ENCODE data around the gene CIROP.

DNA sequence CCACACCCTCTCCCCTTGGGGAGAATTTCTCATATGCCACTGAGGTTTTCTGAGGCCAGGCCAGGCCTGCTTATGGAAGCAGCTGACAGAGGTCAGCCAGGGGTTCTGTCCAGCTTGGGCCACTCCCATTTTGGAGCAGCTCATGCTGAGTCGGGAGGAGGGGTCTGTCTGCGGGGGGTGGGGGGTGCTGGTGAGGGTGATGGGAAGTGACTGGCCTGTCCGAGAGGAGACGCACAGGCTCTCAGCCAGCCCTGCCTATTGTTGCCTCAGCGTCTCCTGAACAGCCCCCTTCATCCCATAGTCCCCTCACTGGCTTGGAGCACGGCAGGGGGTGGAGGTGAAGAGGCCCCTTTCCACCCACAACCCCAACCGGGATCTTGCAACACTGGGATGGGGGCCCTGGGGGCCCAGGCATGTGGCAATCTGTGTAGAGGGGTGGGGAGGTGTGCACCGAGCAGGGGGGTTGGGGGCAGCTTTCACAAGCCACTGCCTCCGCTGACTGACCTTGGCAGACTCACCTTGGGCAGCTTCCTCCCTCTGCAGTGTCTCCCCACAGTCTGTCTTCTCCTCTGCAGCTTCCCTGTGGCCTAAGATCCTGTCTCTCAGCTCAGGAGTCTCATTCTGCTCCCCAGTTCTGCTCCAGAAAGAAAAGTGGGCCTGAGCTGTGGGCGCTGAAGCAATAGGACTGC is 8.8 kb upstream of the CIROP start:
- TF ChIP-seq, protein P1, sequence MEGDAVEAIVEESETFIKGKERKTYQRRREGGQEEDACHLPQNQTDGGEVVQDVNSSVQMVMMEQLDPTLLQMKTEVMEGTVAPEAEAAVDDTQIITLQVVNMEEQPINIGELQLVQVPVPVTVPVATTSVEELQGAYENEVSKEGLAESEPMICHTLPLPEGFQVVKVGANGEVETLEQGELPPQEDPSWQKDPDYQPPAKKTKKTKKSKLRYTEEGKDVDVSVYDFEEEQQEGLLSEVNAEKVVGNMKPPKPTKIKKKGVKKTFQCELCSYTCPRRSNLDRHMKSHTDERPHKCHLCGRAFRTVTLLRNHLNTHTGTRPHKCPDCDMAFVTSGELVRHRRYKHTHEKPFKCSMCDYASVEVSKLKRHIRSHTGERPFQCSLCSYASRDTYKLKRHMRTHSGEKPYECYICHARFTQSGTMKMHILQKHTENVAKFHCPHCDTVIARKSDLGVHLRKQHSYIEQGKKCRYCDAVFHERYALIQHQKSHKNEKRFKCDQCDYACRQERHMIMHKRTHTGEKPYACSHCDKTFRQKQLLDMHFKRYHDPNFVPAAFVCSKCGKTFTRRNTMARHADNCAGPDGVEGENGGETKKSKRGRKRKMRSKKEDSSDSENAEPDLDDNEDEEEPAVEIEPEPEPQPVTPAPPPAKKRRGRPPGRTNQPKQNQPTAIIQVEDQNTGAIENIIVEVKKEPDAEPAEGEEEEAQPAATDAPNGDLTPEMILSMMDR (IDR thresholded peaks at IDR 0.05; ENCODE audit: insufficient read depth, low read length, poor library complexity, severe bottlenecking) = no peak
- TF ChIP-seq EZH2phosphoT487 (conservative IDR thresholded peaks at IDR 0.05; ENCODE audit: low read length) = no peak

Measured in SU-DHL-6 (cell line).